SK-N-MC (cell line): ENCODE data around the gene VPS35L.

Source experiments
- DNase-seq: peaks from one replicate; pipeline ENCODE4 v3.0.0-alpha.2; 2011; ENCODE audit warnings: low read depth, low spot score
- H3K27ac ChIP-seq: fragments of 200-600 bp; sonication (generic); 2 replicates; pipeline ENCODE4 v1.5.1; 2016; ENCODE audit warnings: mixed run types
- H3K36me3 ChIP-seq: fragments of 200-600 bp; sonication (generic); 2 replicates; pipeline ENCODE4 v1.6.1; 2017; ENCODE audit warnings: antibody characterized with exemption, low read length, mixed read lengths; ENCODE audit not compliant: insufficient read depth
- H3K4me3 ChIP-seq: fragments of 200-600 bp; sonication (generic); 2 replicates; pipeline ENCODE4 v1.5.1; 2016
- H3K9ac ChIP-seq: fragments of 200-600 bp; sonication (generic); 2 replicates; pipeline ENCODE4 v1.8.0; 2017; ENCODE audit warnings: mixed run types, mixed read lengths; ENCODE audit not compliant: insufficient read length
- H3K9me3 ChIP-seq: fragments of 200-600 bp; sonication (generic); 2 replicates; pipeline ENCODE4 v1.6.1; 2017; ENCODE audit warnings: low read depth, mild to moderate bottlenecking, antibody characterized with exemption, low read length, moderate library complexity, mixed read lengths
- EZH2 ChIP-seq: fragments of 200-600 bp; sonication (generic); IDR thresholded peaks from one replicate; pipeline ENCODE4 v1.6.1; 2017; ENCODE audit warnings: antibody characterized with exemption
- FOXP2 ChIP-seq: optimal IDR thresholded peaks from 2 replicates; pipeline ENCODE3; 2011; ENCODE audit warnings: mild to moderate bottlenecking, moderate library complexity; ENCODE audit not compliant: insufficient read depth; ENCODE audit errors: extremely low read length, control extremely low read depth
- POLR2AphosphoS5 ChIP-seq: IDR thresholded peaks from 2 replicates; pipeline ENCODE4 v1.6.1; 2012; ENCODE audit warnings: mild to moderate bottlenecking, low read depth, low read length, borderline replicate concordance

VPS35L gene

GRCh38 chr16:19613834-19614233 lies 58.3 kb downstream of the VPS35L start:
- Histone ChIP-seq H3K36me3 (no peaks in the 10 kb centered on the region), H3K4me3 (no peak overlapping the region), H3K27ac (no peak overlapping the region), H3K9me3 (no peaks in the 10 kb centered on the region), H3K9ac (no peak overlapping the region)
- TF ChIP-seq EZH2 (no peak), POLR2AphosphoS5 (no peak), FOXP2 (no peak)
- DNase-seq, result no peak

- no peak for DNase-seq
- Histone ChIP-seq H3K27ac (no peak overlapping the region), H3K9me3 (no peaks in the 10 kb centered on the region), H3K4me3 (no peak overlapping the region), H3K9ac (no peak overlapping the region), H3K36me3 (no peaks in the 10 kb centered on the region)
- TF ChIP-seq FOXP2 (no peak), POLR2AphosphoS5 (no peak), EZH2 (no peak)
Observed at GRCh38 chr16:19616241-19616640, 60.7 kb downstream of the VPS35L start.

- no peak overlapping the region for H3K27ac ChIP-seq
- H3K36me3 ChIP-seq, result no peaks in the 10 kb centered on the region
- DNase-seq, result no peak
- H3K9me3 ChIP-seq, result no peaks in the 10 kb centered on the region
- H3K9ac ChIP-seq, result no peak overlapping the region
- no peak overlapping the region for H3K4me3 ChIP-seq
- no peak for TF ChIP-seq FOXP2
- TF ChIP-seq EZH2, result no peak
- TF ChIP-seq POLR2AphosphoS5, result no peak
Observed at GRCh38 chr16:19618876-19619275, 63.4 kb downstream of the VPS35L start.

- H3K4me3 ChIP-seq, result no peak overlapping the region
- H3K27ac ChIP-seq, result no peak overlapping the region
- H3K9ac ChIP-seq, result no peak overlapping the region
- H3K36me3 ChIP-seq, result no peaks in the 10 kb centered on the region
- no peak for DNase-seq
- no peak for TF ChIP-seq POLR2AphosphoS5
- no peak for TF ChIP-seq FOXP2
- TF ChIP-seq EZH2, result no peak
- no peaks in the 10 kb centered on the region for H3K9me3 ChIP-seq
Observed at GRCh38 chr16:19621445-19621844, 65.9 kb downstream of the VPS35L start.

- H3K9ac ChIP-seq, result no peak overlapping the region
- H3K36me3 ChIP-seq, result no peaks in the 10 kb centered on the region
- no peak for DNase-seq
- no peak overlapping the region for H3K4me3 ChIP-seq
- TF ChIP-seq POLR2AphosphoS5, result no peak
- TF ChIP-seq FOXP2, result no peak
- TF ChIP-seq EZH2, result no peak
- no peak overlapping the region for H3K27ac ChIP-seq
- no peaks in the 10 kb centered on the region for H3K9me3 ChIP-seq
Observed at GRCh38 chr16:19625039-19625438, 69.5 kb downstream of the VPS35L start.

- H3K27ac ChIP-seq, result no peak overlapping the region
- no peak overlapping the region for H3K9ac ChIP-seq
- H3K36me3 ChIP-seq, result no peaks in the 10 kb centered on the region
- H3K4me3 ChIP-seq, result no peak overlapping the region
- TF ChIP-seq POLR2AphosphoS5 (no peak), EZH2 (no peak), FOXP2 (no peak)
- no peak for DNase-seq
- no peaks in the 10 kb centered on the region for H3K9me3 ChIP-seq
Observed at GRCh38 chr16:19636436-19637267, 81.1 kb downstream of the VPS35L start.

GRCh38 chr16:19639986-19640421 lies 84.5 kb downstream of the VPS35L start:
- Histone ChIP-seq H3K27ac (no peak overlapping the region), H3K36me3 (no peaks in the 10 kb centered on the region), H3K4me3 (no peak overlapping the region), H3K9me3 (no peaks in the 10 kb centered on the region), H3K9ac (no peak overlapping the region)
- no peak for DNase-seq
- TF ChIP-seq FOXP2 (no peak), EZH2 (no peak), POLR2AphosphoS5 (no peak)

- no peak for DNase-seq
- Histone ChIP-seq H3K9me3 (no peaks in the 10 kb centered on the region), H3K9ac (no peak overlapping the region), H3K36me3 (no peaks in the 10 kb centered on the region), H3K4me3 (no peak overlapping the region), H3K27ac (no peak overlapping the region)
- no peak for TF ChIP-seq FOXP2
- TF ChIP-seq EZH2, result no peak
- TF ChIP-seq POLR2AphosphoS5, result no peak
Observed at GRCh38 chr16:19642501-19642900, 87.0 kb downstream of the VPS35L start.
